Ishikawa (cell line): Measurements from ENCODE around the gene F13A1.

Experiments
- CEBPB ChIP-seq: IDR thresholded peaks from 2 replicates; pipeline ENCODE4 v1.6.1; 2012
- CREB1 ChIP-seq: IDR thresholded peaks from 2 replicates; pipeline ENCODE4 v1.6.1; 2012; ENCODE audit warnings: low read depth
- EGR1 ChIP-seq: IDR thresholded peaks from 2 replicates; pipeline ENCODE4 v1.6.1; 2012
- EP300 ChIP-seq: IDR thresholded peaks from 2 replicates; pipeline ENCODE4 v1.6.1; 2012; ENCODE audit warnings: borderline replicate concordance
- FOXM1 ChIP-seq: IDR thresholded peaks from 2 replicates; pipeline ENCODE4 v1.6.1; 2012; ENCODE audit warnings: low read depth, borderline replicate concordance
- MAX ChIP-seq: IDR thresholded peaks from 2 replicates; pipeline ENCODE4 v1.6.1; 2012
- NFIC ChIP-seq: IDR thresholded peaks from 2 replicates; pipeline ENCODE4 v1.6.1; 2012
- RAD21 ChIP-seq: IDR thresholded peaks from 2 replicates; pipeline ENCODE4 v1.6.1; 2012; ENCODE audit warnings: low read depth
- REST ChIP-seq: IDR thresholded peaks from 2 replicates; pipeline ENCODE4 v1.6.1; 2012; ENCODE audit warnings: low read depth, mild to moderate bottlenecking
- TAF1 ChIP-seq: IDR thresholded peaks from 2 replicates; pipeline ENCODE4 v1.6.1; 2012; ENCODE audit warnings: low read depth, mild to moderate bottlenecking
- TCF12 ChIP-seq: IDR thresholded peaks from 2 replicates; pipeline ENCODE4 v1.6.1; 2012; ENCODE audit warnings: low read depth
- TEAD4 ChIP-seq: IDR thresholded peaks from 2 replicates; pipeline ENCODE4 v1.6.1; 2012
- USF1 ChIP-seq: IDR thresholded peaks from 2 replicates; pipeline ENCODE4 v1.6.1; 2012
- YY1 ChIP-seq: IDR thresholded peaks from 2 replicates; pipeline ENCODE4 v1.6.1; 2012; ENCODE audit warnings: low read depth
- ZBTB7A ChIP-seq: IDR thresholded peaks from 2 replicates; pipeline ENCODE4 v1.6.1; 2012; ENCODE audit warnings: low read depth

Gene F13A1

GRCh38 chr6:6148192-6148815 lies 172.2 kb downstream of the F13A1 start:
- no peak for TF ChIP-seq TEAD4
- TF ChIP-seq ZBTB7A, result no peak
- no peak for TF ChIP-seq TCF12
- TF ChIP-seq EGR1, result no peak
- TF ChIP-seq YY1, result no peak
- TF ChIP-seq CREB1, result no peak
- TF ChIP-seq TAF1, result no peak
- TF ChIP-seq MAX, result no peak
- TF ChIP-seq CEBPB, result no peak
- TF ChIP-seq NFIC, result no peak
- no peak for TF ChIP-seq USF1
- TF ChIP-seq REST, result no peak
- no peak for TF ChIP-seq EP300
- TF ChIP-seq RAD21, result no peak

GRCh38 chr6:6131492-6132109 lies 188.9 kb downstream of the F13A1 start:
- TF ChIP-seq MAX, result no peak
- TF ChIP-seq RAD21, result peak; percentile 48

- TF ChIP-seq NFIC (peak; percentile 41; the same call in 1 of the 2 replicates), ZBTB7A (no peak), RAD21 (no peak)
Observed at GRCh38 chr6:6125495-6125894, 195.0 kb downstream of the F13A1 start.

- TF ChIP-seq CEBPB (no peak), MAX (no peak)
Observed at GRCh38 chr6:6123803-6124202, 196.7 kb downstream of the F13A1 start.

GRCh38 chr6:6121943-6122342 lies 198.5 kb downstream of the F13A1 start:
- no peak for TF ChIP-seq EGR1

GRCh38 chr6:6105472-6106036 lies 214.9 kb downstream of the F13A1 start:
- TF ChIP-seq FOXM1, result no peak
- TF ChIP-seq REST, result no peak
- TF ChIP-seq TCF12, result no peak
- no peak for TF ChIP-seq CREB1
